WTC11 (cell line): ENCODE measurements around the gene PMP22.

Source experiments
- TF ChIP-seq, protein P1 (sequence below): fragments of 200-600 bp; IDR thresholded peaks from 2 replicates; pipeline ENCODE4 v1.8.0; 2022; ENCODE audit warnings: antibody characterized with exemption
- TF ChIP-seq, protein P2 (sequence below): fragments of 250-450 bp; sonication (Bioruptor Pico); IDR thresholded peaks from 2 replicates; pipeline ENCODE4 v2.1.2; 2022; ENCODE audit warnings: mild to moderate bottlenecking, moderate library complexity
- TF ChIP-seq, protein P3 (sequence below): sonication (generic); formaldehyde crosslinking; IDR thresholded peaks from 2 replicates; pipeline ENCODE4 v1.8.0; 2022; ENCODE audit warnings: mild to moderate bottlenecking, missing genetic modification reagents
- TF ChIP-seq, protein P4 (sequence below): sonication (generic); formaldehyde crosslinking; IDR thresholded peaks from 2 replicates; pipeline ENCODE4 v1.8.0; 2023; ENCODE audit warnings: mild to moderate bottlenecking, missing genetic modification reagents

GRCh38 chr17:15309236-15309635 is 44.1 kb upstream of the PMP22 start:
- TF ChIP-seq, protein P1, sequence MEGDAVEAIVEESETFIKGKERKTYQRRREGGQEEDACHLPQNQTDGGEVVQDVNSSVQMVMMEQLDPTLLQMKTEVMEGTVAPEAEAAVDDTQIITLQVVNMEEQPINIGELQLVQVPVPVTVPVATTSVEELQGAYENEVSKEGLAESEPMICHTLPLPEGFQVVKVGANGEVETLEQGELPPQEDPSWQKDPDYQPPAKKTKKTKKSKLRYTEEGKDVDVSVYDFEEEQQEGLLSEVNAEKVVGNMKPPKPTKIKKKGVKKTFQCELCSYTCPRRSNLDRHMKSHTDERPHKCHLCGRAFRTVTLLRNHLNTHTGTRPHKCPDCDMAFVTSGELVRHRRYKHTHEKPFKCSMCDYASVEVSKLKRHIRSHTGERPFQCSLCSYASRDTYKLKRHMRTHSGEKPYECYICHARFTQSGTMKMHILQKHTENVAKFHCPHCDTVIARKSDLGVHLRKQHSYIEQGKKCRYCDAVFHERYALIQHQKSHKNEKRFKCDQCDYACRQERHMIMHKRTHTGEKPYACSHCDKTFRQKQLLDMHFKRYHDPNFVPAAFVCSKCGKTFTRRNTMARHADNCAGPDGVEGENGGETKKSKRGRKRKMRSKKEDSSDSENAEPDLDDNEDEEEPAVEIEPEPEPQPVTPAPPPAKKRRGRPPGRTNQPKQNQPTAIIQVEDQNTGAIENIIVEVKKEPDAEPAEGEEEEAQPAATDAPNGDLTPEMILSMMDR, result no peak
- TF ChIP-seq, protein P2, sequence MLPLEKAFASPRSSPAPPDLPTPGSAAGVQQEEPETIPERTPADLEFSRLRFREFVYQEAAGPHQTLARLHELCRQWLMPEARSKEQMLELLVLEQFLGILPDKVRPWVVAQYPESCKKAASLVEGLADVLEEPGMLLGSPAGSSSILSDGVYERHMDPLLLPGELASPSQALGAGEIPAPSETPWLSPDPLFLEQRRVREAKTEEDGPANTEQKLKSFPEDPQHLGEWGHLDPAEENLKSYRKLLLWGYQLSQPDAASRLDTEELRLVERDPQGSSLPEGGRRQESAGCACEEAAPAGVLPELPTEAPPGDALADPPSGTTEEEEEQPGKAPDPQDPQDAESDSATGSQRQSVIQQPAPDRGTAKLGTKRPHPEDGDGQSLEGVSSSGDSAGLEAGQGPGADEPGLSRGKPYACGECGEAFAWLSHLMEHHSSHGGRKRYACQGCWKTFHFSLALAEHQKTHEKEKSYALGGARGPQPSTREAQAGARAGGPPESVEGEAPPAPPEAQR (CRISPR knock-in tag), result no peak
- TF ChIP-seq, protein P3, sequence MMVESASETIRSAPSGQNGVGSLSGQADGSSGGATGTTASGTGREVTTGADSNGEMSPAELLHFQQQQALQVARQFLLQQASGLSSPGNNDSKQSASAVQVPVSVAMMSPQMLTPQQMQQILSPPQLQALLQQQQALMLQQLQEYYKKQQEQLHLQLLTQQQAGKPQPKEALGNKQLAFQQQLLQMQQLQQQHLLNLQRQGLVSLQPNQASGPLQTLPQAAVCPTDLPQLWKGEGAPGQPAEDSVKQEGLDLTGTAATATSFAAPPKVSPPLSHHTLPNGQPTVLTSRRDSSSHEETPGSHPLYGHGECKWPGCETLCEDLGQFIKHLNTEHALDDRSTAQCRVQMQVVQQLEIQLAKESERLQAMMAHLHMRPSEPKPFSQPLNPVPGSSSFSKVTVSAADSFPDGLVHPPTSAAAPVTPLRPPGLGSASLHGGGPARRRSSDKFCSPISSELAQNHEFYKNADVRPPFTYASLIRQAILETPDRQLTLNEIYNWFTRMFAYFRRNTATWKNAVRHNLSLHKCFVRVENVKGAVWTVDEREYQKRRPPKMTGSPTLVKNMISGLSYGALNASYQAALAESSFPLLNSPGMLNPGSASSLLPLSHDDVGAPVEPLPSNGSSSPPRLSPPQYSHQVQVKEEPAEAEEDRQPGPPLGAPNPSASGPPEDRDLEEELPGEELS (CRISPR knock-in tag), result no peak
- TF ChIP-seq, protein P4, sequence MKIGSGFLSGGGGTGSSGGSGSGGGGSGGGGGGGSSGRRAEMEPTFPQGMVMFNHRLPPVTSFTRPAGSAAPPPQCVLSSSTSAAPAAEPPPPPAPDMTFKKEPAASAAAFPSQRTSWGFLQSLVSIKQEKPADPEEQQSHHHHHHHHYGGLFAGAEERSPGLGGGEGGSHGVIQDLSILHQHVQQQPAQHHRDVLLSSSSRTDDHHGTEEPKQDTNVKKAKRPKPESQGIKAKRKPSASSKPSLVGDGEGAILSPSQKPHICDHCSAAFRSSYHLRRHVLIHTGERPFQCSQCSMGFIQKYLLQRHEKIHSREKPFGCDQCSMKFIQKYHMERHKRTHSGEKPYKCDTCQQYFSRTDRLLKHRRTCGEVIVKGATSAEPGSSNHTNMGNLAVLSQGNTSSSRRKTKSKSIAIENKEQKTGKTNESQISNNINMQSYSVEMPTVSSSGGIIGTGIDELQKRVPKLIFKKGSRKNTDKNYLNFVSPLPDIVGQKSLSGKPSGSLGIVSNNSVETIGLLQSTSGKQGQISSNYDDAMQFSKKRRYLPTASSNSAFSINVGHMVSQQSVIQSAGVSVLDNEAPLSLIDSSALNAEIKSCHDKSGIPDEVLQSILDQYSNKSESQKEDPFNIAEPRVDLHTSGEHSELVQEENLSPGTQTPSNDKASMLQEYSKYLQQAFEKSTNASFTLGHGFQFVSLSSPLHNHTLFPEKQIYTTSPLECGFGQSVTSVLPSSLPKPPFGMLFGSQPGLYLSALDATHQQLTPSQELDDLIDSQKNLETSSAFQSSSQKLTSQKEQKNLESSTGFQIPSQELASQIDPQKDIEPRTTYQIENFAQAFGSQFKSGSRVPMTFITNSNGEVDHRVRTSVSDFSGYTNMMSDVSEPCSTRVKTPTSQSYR (CRISPR knock-in tag), result no peak
